Aorta (tissue), 5 donors: ENCODE results near the gene APPL1. TPM values are rescaled to one million over a fixed set of nuclear protein-coding genes. Genes with fewer than 3 reads are reported as not detected.

ENCODE experiments used
- ATAC-seq: fragments of 200-7000 bp; cut with Tn5 transposase; one replicate; pipeline ENCODE4 v1.9.1; 2022; ENCODE audit warnings: moderate library complexity; ENCODE audit not compliant: low FRiP score
- DNase-seq, 2 donors: peaks; one replicate each; pipeline ENCODE4 v3.0.0-alpha.2; 2020
- H3K27ac ChIP-seq, 2 donors: one replicate each; pipeline ENCODE4 v1.5.1; 2013; ENCODE audit warnings: low read length in 2 of 2, mild to moderate bottlenecking in 2 of 2, moderate library complexity in 2 of 2, control low read depth in 1 of 2, inconsistent platforms in 1 of 2, low read depth in 1 of 2
- H3K27me3 ChIP-seq, 2 donors: one replicate each; pipeline ENCODE4 v1.6.1; 2013; ENCODE audit warnings: control low read depth in 1 of 2, low read length in 1 of 2, mild to moderate bottlenecking in 1 of 2, moderate library complexity in 1 of 2; ENCODE audit not compliant: insufficient read depth in 2 of 2, control insufficient read depth in 1 of 2
- H3K36me3 ChIP-seq, 2 donors: one replicate each; pipeline ENCODE4 v1.6.1; 2013; ENCODE audit warnings: control low read depth in 1 of 2, low read length in 1 of 2, mild to moderate bottlenecking in 1 of 2; ENCODE audit not compliant: insufficient read depth in 2 of 2, control insufficient read depth in 1 of 2
- H3K4me1 ChIP-seq, 2 donors: one replicate each; pipeline ENCODE4 v1.6.1; 2013; ENCODE audit warnings: low read length in 2 of 2, control low read depth in 1 of 2, mild to moderate bottlenecking in 1 of 2, moderate library complexity in 1 of 2; ENCODE audit not compliant: insufficient read depth in 2 of 2, control insufficient read depth in 1 of 2
- H3K4me3 ChIP-seq, 2 donors: one replicate each; pipeline ENCODE4 v1.5.1; 2013; ENCODE audit warnings: low read length in 2 of 2, control low read depth in 1 of 2, mild to moderate bottlenecking in 1 of 2
- H3K9me3 ChIP-seq: one replicate; pipeline ENCODE4 v1.6.1; 2013; ENCODE audit warnings: mild to moderate bottlenecking, low read length; ENCODE audit not compliant: control insufficient read depth
- WGBS, 2 donors: extraction: QIAGEN DNeasy Blood & Tissue Kit; methylation state at CpG; one replicate each; pipeline ENCODE4 v1.1.7; 2013; 5-methylcytosine and 5-hydroxymethylcytosine counted together
- intact Hi-C, 2 donors: fragments of 100-400 bp; cut with DNase I; formaldehyde crosslinking; loops; one replicate each; pipeline versions ENCODE4 v1.14.2 to v1.15.0; 2022
- polyA plus RNA-seq, 2 donors: library from polyadenylated mRNA; stranded (reverse); fragments of 200-250 nt; gene quantifications; one replicate each; pipeline ENCODE4 v1.2.3, GENCODE V29; 2013
- total RNA-seq, 2 donors: library from RNA; stranded (reverse); fragmentation: NEBNext Ultra II Directional; extraction: Animal tissue kit (Norgen Biotek cat#: 25700); gene quantifications; one replicate each; pipeline ENCODE4 v1.2.1, GENCODE V29; 2021
- donor health status: healthy with polysubstance abuse.
- donor health status: Bipolar disorder and iron deficiency.
- donor health status: DM: no; HTN: no; CAD: no.
- donor health status: DM: no; HTN: no; CAD: no.
- donor health status: DM: yes; HTN: yes; CAD: no.

APPL1 gene
- total and polyA plus RNA-seq, 4 donors: 13.1 to 54.7 (median 27.0) TPM

DNA sequence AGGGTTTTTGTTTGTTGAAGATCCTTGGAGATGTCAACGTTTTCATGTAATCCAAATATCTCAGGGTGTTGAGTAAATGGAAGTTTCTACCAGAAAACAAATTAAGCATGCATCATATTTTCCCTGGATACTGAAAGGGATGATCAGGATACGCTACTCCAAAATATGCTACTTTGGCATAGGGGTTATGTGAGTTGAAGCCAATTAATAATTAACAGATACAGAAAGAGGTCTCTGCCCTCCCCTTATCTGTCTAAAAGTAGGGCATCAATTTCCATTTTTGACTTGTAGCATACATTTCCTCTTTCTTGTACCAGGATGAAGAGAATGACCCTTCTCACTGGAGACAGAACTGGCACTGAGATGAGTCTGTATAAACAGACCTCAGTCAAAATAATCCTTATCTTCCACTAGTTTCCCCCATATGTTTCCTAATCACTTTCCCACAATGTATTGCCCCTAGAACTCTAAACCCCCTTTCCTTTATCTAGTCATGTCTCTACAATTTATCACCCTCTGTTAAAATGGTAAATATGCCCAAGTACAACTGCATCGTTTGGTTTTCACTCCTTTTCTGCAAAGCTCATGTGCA, 82.3 kb downstream of the APPL1 start:
- no peaks in the 10 kb centered on the region for H3K9me3 ChIP-seq
- H3K36me3 ChIP-seq: no peaks in the 10 kb centered on the region
- intact Hi-C loops: no loop called here
- no peaks in the 10 kb centered on the region for H3K27me3 ChIP-seq
- DNase-seq: no peak
- no peaks in the 10 kb centered on the region for H3K4me1 ChIP-seq
- H3K27ac ChIP-seq: no peak overlapping the region
- H3K4me3 ChIP-seq: no peak overlapping the region
- WGBS, 2 donors: 59 to 68% methylated on average over 3 of the region's 3 CpGs
- no peak for ATAC-seq

DNA sequence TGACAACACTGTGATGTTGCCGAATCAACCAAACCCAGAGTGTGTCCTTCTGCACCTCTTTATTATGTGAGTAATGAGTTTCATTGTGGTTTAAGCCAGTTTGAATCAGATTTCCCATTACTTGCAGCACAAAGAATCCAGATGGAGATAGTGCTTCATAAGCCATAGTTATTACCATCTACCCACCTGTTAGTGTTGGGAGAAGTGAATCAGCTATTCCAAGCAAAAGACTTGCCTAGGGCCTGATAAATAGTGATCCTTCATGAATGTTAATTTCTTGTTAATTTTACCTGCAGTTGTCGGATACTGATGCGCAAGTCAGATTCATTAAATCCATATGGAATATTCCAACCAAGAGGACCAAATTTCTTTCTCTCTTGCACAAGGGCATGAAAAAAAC, 86.7 kb downstream of the APPL1 start:
- Histone ChIP-seq H3K4me3 (no peak overlapping the region), H3K27ac (no peak overlapping the region), H3K36me3 (no peaks in the 10 kb centered on the region), H3K27me3 (no peaks in the 10 kb centered on the region), H3K9me3 (no peaks in the 10 kb centered on the region), H3K4me1 (no peaks in the 10 kb centered on the region)
- 85 to 96% methylated on average over 3 of the region's 3 CpGs for WGBS, 2 donors
- intact Hi-C loops: no loop called here
- ATAC-seq: no peak
- no peak for DNase-seq

Other genes with a start within 250 kb of the APPL1 start
- gene SPATA12, start 167.1 kb upstream of the APPL1 start, total RNA-seq: not detected
- gene SPATA12, start 167.1 kb upstream of the APPL1 start, polyA plus RNA-seq: not detected
- 10 to 100 TPM in 1 of 2 donors, 1 to 10 TPM in 1; 4.3 to 17.0 TPM for gene IL17RD, start 62.4 kb upstream of the APPL1 start, total RNA-seq
- gene IL17RD, start 62.4 kb upstream of the APPL1 start, polyA plus RNA-seq: under 1 TPM; 0.63 to 0.64 TPM
- 1 to 10 TPM in 1 of 2 donors, under 1 TPM in 1; 0.36 to 1.9 TPM for gene HESX1, start 27.8 kb upstream of the APPL1 start, total RNA-seq
- gene HESX1, start 27.8 kb upstream of the APPL1 start, polyA plus RNA-seq: 1 to 10 TPM in 1 of 2 donors, under 1 TPM in 1; 0.95 to 1.8 TPM
- gene ASB14, start 65.0 kb downstream of the APPL1 start, total RNA-seq: not detected
- under 1 TPM in 1 of 2 donors, not detected in 1; 0.08 TPM for gene ASB14, start 65.0 kb downstream of the APPL1 start, polyA plus RNA-seq